ENCODE results near the gene LIPC. TPM values are rescaled to one million over a fixed set of nuclear protein-coding genes. Genes with fewer than 3 reads are reported as not detected.

LIPC gene
- polyA plus RNA-seq, 1 of the 3 experiments (the other 2 are of a cell fraction), result not detected

GRCh38 chr15:58445865-58446264 is 14.1 kb downstream of the LIPC start:
- Histone ChIP-seq H3K27ac (ENCODE audit: low read depth in 2 of 2, low read length in 1 of 2) (no peak overlapping the region), H3K27me3 (ENCODE audit: insufficient read depth) (no peaks in the 10 kb centered on the region), H3K79me2 (ENCODE audit: insufficient read depth) (no peaks in the 10 kb centered on the region), H3K9me3 (no peaks in the 10 kb centered on the region), H4K20me1 (ENCODE audit: insufficient read depth) (no peaks in the 10 kb centered on the region), H2AFZ (ENCODE audit: low read depth) (no peak overlapping the region), H3K4me2 (no peak overlapping the region), H3K4me3 (ENCODE audit: low read depth in 2 of 2, low read length in 1 of 2) (no peak overlapping the region), H3K36me3 (replicated peaks in 1 of 2; ENCODE audit: control insufficient read depth in 1 of 2, insufficient read depth in 2 of 2, low read length in 1 of 2) (no peaks in the 10 kb centered on the region), H3K9ac (no peak overlapping the region), H3K4me1 (ENCODE audit: control insufficient read depth in 1 of 2, insufficient read depth in 2 of 2, low read depth in 1 of 2, low read length in 1 of 2) (peaks cover 5% of the 10 kb centered on the region in 2 experiments; a peak in 1 of 4 replicates), H3F3A (replicated peaks; ENCODE audit: insufficient read depth) (no peaks in the 10 kb centered on the region), H3K9me2 (no peaks in the 10 kb centered on the region)
- TF ChIP-seq USF2 (IDR thresholded peaks at IDR 0.05; ENCODE audit: borderline replicate concordance, low read depth, low read length) (no peak), JUND (IDR thresholded peaks at IDR 0.05) (no peak), RFX5 (IDR thresholded peaks at IDR 0.05; ENCODE audit: low read length) (no peak), SMC3 (IDR thresholded peaks at IDR 0.05; ENCODE audit: low read depth, low read length) (no peak), CTCF (IDR thresholded peaks at IDR 0.05) (no peak), RAD21 (IDR thresholded peaks at IDR 0.05; ENCODE audit: low read length) (no peak), GATA2 (CRISPR knock-in tag; IDR thresholded peaks at IDR 0.05) (no peak), TCF12 (IDR thresholded peaks at IDR 0.05) (no peak), RXRA (IDR thresholded peaks at IDR 0.05; ENCODE audit: borderline replicate concordance, low read depth) (no peak), POLR2AphosphoS5 (IDR thresholded peaks at IDR 0.05; ENCODE audit: low read depth, low read length) (no peak), USF1 (IDR thresholded peaks at IDR 0.05; ENCODE audit: borderline replicate concordance, low read depth) (no peak), FOXM1 (IDR thresholded peaks at IDR 0.05; ENCODE audit: low read depth) (no peak), IRF3 (IDR thresholded peaks at IDR 0.05; ENCODE audit: low read depth, low read length) (no peak), TAF1 (IDR thresholded peaks at IDR 0.05; ENCODE audit: borderline replicate concordance, low read depth, low read length) (no peak), ZBTB33 (IDR thresholded peaks at IDR 0.05; ENCODE audit: borderline replicate concordance, low read depth) (no peak), ELF1 (IDR thresholded peaks at IDR 0.05) (no peak)
- ChIA-PET POLR2A (no interaction called here), CTCF (no interaction called here)
- 97% methylated on average over 6 of the region's 6 CpGs for WGBS (ENCODE audit: low lambda C conversion rate)
- DNase-seq, result no peak
